CD8-positive, alpha-beta memory T cell (primary cell): ENCODE results near the gene ALLC. TPM values are rescaled to one million over a fixed set of nuclear protein-coding genes. Genes with fewer than 3 reads are reported as not detected.

ENCODE experiments used
- CTCF ChIA-PET: fragments of 350-600 bp; sonication (Branson Sonifier 250); formaldehyde crosslinking; loops from one replicate; lab custom pipeline; 2021; ENCODE audit warnings: antibody characterized with exemption; lab: Charles Lee
- POLR2A ChIA-PET: fragments of 350-600 bp; sonication (Branson Sonifier 250); formaldehyde crosslinking; loops from one replicate; lab custom pipeline; 2021; ENCODE audit warnings: antibody characterized with exemption; lab: Charles Lee
- DNase-seq, 5 donors: peaks; one replicate each; pipeline versions ENCODE4 v3.0.0 to v3.0.0-alpha.2; 2020 to 2022; ENCODE audit warnings: mixed read lengths in 1 of 5
- H3K27ac ChIP-seq: one replicate; pipeline ENCODE4 v1.7.0; 2013; ENCODE audit warnings: low read depth, mild to moderate bottlenecking, low read length, moderate library complexity
- H3K27me3 ChIP-seq: 2 replicates; pipeline ENCODE4 v1.7.0; 2013; ENCODE audit warnings: low read length, mild to moderate bottlenecking; ENCODE audit not compliant: insufficient read depth, poor library complexity, severe bottlenecking
- H3K36me3 ChIP-seq: 2 replicates; pipeline ENCODE4 v1.7.0; 2013; ENCODE audit warnings: mild to moderate bottlenecking, low read length, moderate library complexity; ENCODE audit not compliant: insufficient read depth
- H3K4me1 ChIP-seq: 2 replicates; pipeline ENCODE4 v1.7.0; 2013; ENCODE audit warnings: mild to moderate bottlenecking, low read length, moderate library complexity; ENCODE audit not compliant: insufficient read depth
- H3K4me3 ChIP-seq: 2 replicates; pipeline ENCODE4 v1.7.0; 2013; ENCODE audit warnings: mild to moderate bottlenecking, low read length
- H3K9me3 ChIP-seq: 2 replicates; pipeline ENCODE4 v1.7.0; 2013; ENCODE audit warnings: mild to moderate bottlenecking, low read length
- H3K27ac Mint-ChIP-seq, 8 donors: one replicate each; pipeline ENCODE4 v1.8.0; 2020 to 2021; ENCODE audit warnings: mixed read lengths in 8 of 8, mild to moderate bottlenecking in 6 of 8, inconsistent platforms in 3 of 8, moderate library complexity in 3 of 8
- H3K27me3 Mint-ChIP-seq, 2 donors: one replicate each; pipeline ENCODE4 v1.8.0; 2020 to 2021; ENCODE audit warnings: mixed read lengths in 2 of 2, mild to moderate bottlenecking in 1 of 2, moderate library complexity in 1 of 2
- H3K36me3 Mint-ChIP-seq, 3 donors: one replicate each; pipeline ENCODE4 v1.8.0; 2020 to 2021; ENCODE audit warnings: mixed read lengths in 3 of 3, inconsistent platforms in 1 of 3, mild to moderate bottlenecking in 1 of 3
- H3K4me1 Mint-ChIP-seq, 3 donors: one replicate each; pipeline ENCODE4 v1.8.0; 2020 to 2021; ENCODE audit warnings: mixed read lengths in 3 of 3, inconsistent platforms in 1 of 3, mild to moderate bottlenecking in 1 of 3
- H3K4me3 Mint-ChIP-seq, 7 donors: one replicate each; pipeline ENCODE4 v1.8.0; 2020 to 2021; ENCODE audit warnings: mixed read lengths in 7 of 7, mild to moderate bottlenecking in 6 of 7, moderate library complexity in 4 of 7, inconsistent platforms in 2 of 7
- H3K9me3 Mint-ChIP-seq, 5 donors: one replicate each; pipeline ENCODE4 v1.8.0; 2020 to 2022; ENCODE audit warnings: mixed read lengths in 5 of 5, mild to moderate bottlenecking in 3 of 5, moderate library complexity in 2 of 5, inconsistent platforms in 1 of 5
- polyA plus RNA-seq: library from polyadenylated mRNA; unstranded; fragments of 300-500 nt; fragmentation: Illumina TruSeq; gene quantifications from one replicate; pipeline ENCODE4 v1.2.3, GENCODE V29; 2021
- total RNA-seq, 2 experiments: library from RNA; stranded (reverse); gene quantifications; one replicate each; pipeline ENCODE4 v1.2.3, GENCODE V29; 2021

The ALLC gene
- total and polyA plus RNA-seq, 3 experiments from 2014 or later, result not detected

- Mint-ChIP-seq H3K36me3 (no peaks in the 10 kb centered on the region), H3K4me3 (no peak overlapping the region), H3K9me3 (peaks cover 0 to 9% (median 0%) of the 10 kb centered on the region in 5 donors), H3K4me1 (no peaks in the 10 kb centered on the region), H3K27ac (no peak overlapping the region), H3K27me3 (peaks cover 4 to 21% of the 10 kb centered on the region in 2 donors)
- H3K36me3 ChIP-seq, result no peaks in the 10 kb centered on the region
- H3K4me3 ChIP-seq, result no peak overlapping the region
- CTCF ChIA-PET, result no interaction called here
- no peak overlapping the region for H3K27ac ChIP-seq
- POLR2A ChIA-PET, result no interaction called here
- H3K4me1 ChIP-seq, result no peaks in the 10 kb centered on the region
- H3K27me3 ChIP-seq, result no peaks in the 10 kb centered on the region
- no peaks in the 10 kb centered on the region for H3K9me3 ChIP-seq
- DNase-seq, result no peak
Observed at GRCh38 chr2:3683748-3684454, 25.9 kb downstream of the ALLC start.

DNA sequence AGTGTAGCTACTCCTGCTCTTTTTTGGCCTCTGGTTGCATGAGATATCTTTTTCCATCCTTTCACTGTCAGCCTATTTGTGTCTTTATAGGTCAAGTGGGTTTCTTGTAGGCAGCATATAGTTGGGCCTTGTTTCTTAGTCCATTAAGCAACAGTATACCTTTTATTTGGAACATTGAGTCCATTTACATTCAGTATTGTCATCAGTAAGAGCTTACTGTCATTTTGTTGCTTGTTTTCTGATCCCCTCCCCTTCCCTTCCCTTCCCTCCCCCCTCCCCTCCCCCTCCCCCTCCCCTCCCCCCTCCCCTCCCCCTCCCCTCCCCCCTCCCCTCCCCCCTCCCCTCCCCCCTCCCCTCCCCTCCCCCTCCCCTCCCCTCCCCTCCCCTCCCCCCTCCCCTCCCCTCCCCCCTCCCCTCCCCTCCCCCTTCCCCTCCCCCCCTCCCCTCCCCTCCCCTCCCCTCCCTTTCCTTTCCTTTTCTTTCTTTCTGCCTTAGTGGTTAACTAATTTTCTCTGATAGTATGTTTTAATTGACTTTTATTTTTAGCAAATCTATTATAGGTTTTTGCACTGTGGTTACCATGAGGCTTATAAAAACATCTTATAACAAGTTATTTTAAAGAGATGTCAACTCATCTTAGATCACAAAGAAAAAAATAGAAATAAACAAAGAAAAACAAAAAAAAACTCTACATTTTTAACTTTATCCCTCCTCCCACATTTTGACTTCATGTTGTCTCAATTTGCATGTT lies 32.2 kb downstream of the ALLC start:
- H3K9me3 ChIP-seq, result no peaks in the 10 kb centered on the region
- POLR2A ChIA-PET, result no interaction called here
- H3K4me3 Mint-ChIP-seq, result no peak overlapping the region
- CTCF ChIA-PET, result no interaction called here
- no peaks in the 10 kb centered on the region for H3K36me3 ChIP-seq
- H3K4me1 Mint-ChIP-seq, result no peaks in the 10 kb centered on the region
- H3K27me3 Mint-ChIP-seq, result peaks cover 12 to 47% of the 10 kb centered on the region in 2 donors
- H3K36me3 Mint-ChIP-seq, result peaks cover 0 to 6% (median 2%) of the 10 kb centered on the region in 3 donors
- no peak for DNase-seq
- H3K4me1 ChIP-seq, result no peaks in the 10 kb centered on the region
- no peaks in the 10 kb centered on the region for H3K27me3 ChIP-seq
- H3K27ac ChIP-seq, result no peak overlapping the region
- H3K4me3 ChIP-seq, result no peak overlapping the region
- H3K27ac Mint-ChIP-seq, result no peak overlapping the region
- H3K9me3 Mint-ChIP-seq, result peaks cover 13 to 23% (median 16%) of the 10 kb centered on the region in 5 donors

GRCh38 chr2:3692375-3692774 lies 34.4 kb downstream of the ALLC start:
- Histone ChIP-seq H3K27ac (no peak overlapping the region), H3K4me1 (no peaks in the 10 kb centered on the region), H3K4me3 (no peak overlapping the region), H3K9me3 (no peaks in the 10 kb centered on the region), H3K27me3 (no peaks in the 10 kb centered on the region), H3K36me3 (no peaks in the 10 kb centered on the region)
- POLR2A ChIA-PET, result no interaction called here
- DNase-seq, result no peak
- no peak overlapping the region for H3K27ac Mint-ChIP-seq
- H3K27me3 Mint-ChIP-seq, result peaks cover 12 to 51% of the 10 kb centered on the region in 2 donors
- H3K4me3 Mint-ChIP-seq, result no peak overlapping the region
- no peaks in the 10 kb centered on the region for H3K4me1 Mint-ChIP-seq
- peaks cover 13 to 23% (median 16%) of the 10 kb centered on the region in 5 donors for H3K9me3 Mint-ChIP-seq
- CTCF ChIA-PET, result interaction anchor here (1.1 kb wide), 1 partner anchor 11 kb away, joined by 3 read pairs; the partner anchor contains the start of gene DCDC2C
- H3K36me3 Mint-ChIP-seq, result peaks cover 0 to 6% (median 2%) of the 10 kb centered on the region in 3 donors

DNA sequence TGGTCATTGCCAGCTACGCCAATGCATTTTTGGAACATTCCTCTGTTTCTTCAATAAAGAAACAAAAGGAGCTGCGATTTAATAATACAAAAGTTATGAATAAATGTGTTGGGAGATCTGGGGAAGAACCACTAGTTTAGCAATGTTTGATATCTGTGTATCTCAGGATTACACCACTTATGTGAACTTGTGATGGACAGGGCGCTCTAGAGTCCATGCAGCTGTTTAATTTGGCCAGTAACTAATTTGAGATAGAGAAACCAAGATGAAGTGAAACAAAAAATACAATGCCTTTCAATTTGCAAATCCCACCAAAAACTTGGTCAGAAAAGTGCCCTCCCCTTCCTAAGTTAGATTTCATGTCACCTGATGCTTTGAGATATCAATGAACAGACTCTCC lies 38.5 kb downstream of the ALLC start:
- H3K4me3 Mint-ChIP-seq, result no peak overlapping the region
- Histone ChIP-seq H3K36me3 (no peaks in the 10 kb centered on the region), H3K4me1 (no peaks in the 10 kb centered on the region), H3K27me3 (no peaks in the 10 kb centered on the region), H3K9me3 (no peaks in the 10 kb centered on the region), H3K4me3 (no peak overlapping the region), H3K27ac (no peak overlapping the region)
- peaks cover 0 to 6% (median 2%) of the 10 kb centered on the region in 3 donors for H3K36me3 Mint-ChIP-seq
- H3K9me3 Mint-ChIP-seq, result peaks cover 3 to 9% (median 6%) of the 10 kb centered on the region in 5 donors
- no peaks in the 10 kb centered on the region for H3K4me1 Mint-ChIP-seq
- no peak for DNase-seq
- ChIA-PET POLR2A (no interaction called here), CTCF (no interaction called here)
- peaks cover 7 to 66% of the 10 kb centered on the region in 2 donors for H3K27me3 Mint-ChIP-seq
- H3K27ac Mint-ChIP-seq, result no peak overlapping the region

DNA sequence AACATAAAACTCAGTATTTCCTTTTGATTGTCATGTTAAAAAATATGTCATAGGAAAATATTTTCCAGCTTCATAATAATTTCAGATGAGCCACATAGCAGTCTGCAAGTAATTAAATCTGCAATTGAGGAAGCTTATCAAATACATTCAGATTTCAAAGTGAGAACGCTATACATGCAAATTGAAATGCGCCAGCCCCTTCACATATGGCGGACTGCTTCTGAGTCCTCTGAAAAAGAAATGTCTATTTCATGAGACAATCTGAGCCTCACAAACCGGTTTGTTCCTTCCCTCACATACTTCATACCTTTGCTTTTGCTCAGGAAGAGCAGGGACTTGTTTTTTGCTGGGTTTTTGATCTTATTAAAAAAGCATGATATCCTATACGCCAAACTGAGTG lies 43.1 kb downstream of the ALLC start:
- peaks cover 0 to 4% (median 2%) of the 10 kb centered on the region in 3 donors for H3K4me1 Mint-ChIP-seq
- H3K4me1 ChIP-seq, result no peaks in the 10 kb centered on the region
- H3K4me3 ChIP-seq, result no peak overlapping the region
- no peaks in the 10 kb centered on the region for H3K9me3 ChIP-seq
- DNase-seq, result no peak
- CTCF ChIA-PET, result no interaction called here
- no peaks in the 10 kb centered on the region for H3K27me3 ChIP-seq
- peaks cover 0 to 2% (median 0%) of the 10 kb centered on the region in 3 donors for H3K36me3 Mint-ChIP-seq
- peaks cover 17 to 67% of the 10 kb centered on the region in 2 donors for H3K27me3 Mint-ChIP-seq
- H3K36me3 ChIP-seq, result no peaks in the 10 kb centered on the region
- H3K4me3 Mint-ChIP-seq, result no peak overlapping the region
- POLR2A ChIA-PET, result no interaction called here
- peaks cover 0 to 4% (median 0%) of the 10 kb centered on the region in 5 donors for H3K9me3 Mint-ChIP-seq
- H3K27ac ChIP-seq, result no peak overlapping the region
- H3K27ac Mint-ChIP-seq, result no peak overlapping the region

- H3K27me3 Mint-ChIP-seq, result peaks cover 17 to 65% of the 10 kb centered on the region in 2 donors
- ChIA-PET CTCF (interaction anchor here (1.2 kb wide), 1 partner anchor 11 kb away, joined by 3 read pairs; no protein-coding TSS in a partner anchor), POLR2A (no interaction called here)
- peaks cover 0 to 2% (median 0%) of the 10 kb centered on the region in 3 donors for H3K36me3 Mint-ChIP-seq
- H3K9me3 Mint-ChIP-seq, result peaks cover 0 to 4% (median 0%) of the 10 kb centered on the region in 5 donors
- H3K36me3 ChIP-seq, result no peaks in the 10 kb centered on the region
- H3K4me1 ChIP-seq, result no peaks in the 10 kb centered on the region
- H3K4me3 ChIP-seq, result no peak within 1 kb of the TSS
- H3K27ac Mint-ChIP-seq, result no peak within 1 kb of the TSS
- DNase-seq, result no peak
- H3K4me3 Mint-ChIP-seq, result no peak within 1 kb of the TSS
- H3K9me3 ChIP-seq, result no peaks in the 10 kb centered on the region
- H3K27ac ChIP-seq, result no peak within 1 kb of the TSS
- H3K27me3 ChIP-seq, result no peaks in the 10 kb centered on the region
- H3K4me1 Mint-ChIP-seq, result peaks cover 0 to 4% (median 2%) of the 10 kb centered on the region in 3 donors
Observed at GRCh38 chr2:3703236-3703756, 45.3 kb downstream of the ALLC start, which contains the start of gene DCDC2C. DCDC2C (plus strand) TSS chr2:3703575; CDS start chr2:3703752, 177 bp downstream.

DNA sequence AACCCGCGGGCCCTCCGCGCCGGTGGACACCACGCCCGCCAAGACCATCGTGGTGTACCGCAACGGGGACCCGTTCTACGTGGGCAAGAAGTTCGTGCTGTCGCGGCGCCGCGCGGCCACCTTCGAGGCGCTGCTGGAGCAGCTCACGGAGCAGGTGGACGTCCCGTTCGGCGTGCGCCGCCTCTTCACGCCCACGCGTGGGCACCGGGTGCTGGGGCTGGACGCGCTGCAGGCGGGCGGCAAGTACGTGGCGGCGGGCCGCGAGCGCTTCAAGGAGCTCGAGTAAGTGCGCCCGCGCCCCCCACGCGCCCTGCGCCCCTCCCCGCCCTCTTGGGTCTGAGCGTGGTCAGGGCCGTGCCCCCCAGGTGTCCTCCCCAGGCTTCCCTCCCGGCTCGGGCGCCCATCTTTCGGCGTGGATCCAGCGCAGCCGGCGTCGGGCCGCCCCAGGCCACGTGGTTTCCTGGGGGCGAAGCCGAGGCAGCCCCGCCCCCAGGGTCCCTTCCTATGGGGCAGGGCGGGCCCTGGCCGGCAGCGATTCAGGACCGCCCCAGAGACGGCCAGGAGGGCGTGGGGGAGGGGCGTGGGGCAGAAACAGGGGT lies 45.9 kb downstream of the ALLC start:
- POLR2A ChIA-PET, result no interaction called here
- H3K27ac ChIP-seq, result no peak overlapping the region
- H3K27me3 ChIP-seq, result no peaks in the 10 kb centered on the region
- H3K27me3 Mint-ChIP-seq, result peaks cover 17 to 66% of the 10 kb centered on the region in 2 donors
- no peak overlapping the region for H3K4me3 ChIP-seq
- H3K9me3 Mint-ChIP-seq, result peaks cover 0 to 4% (median 0%) of the 10 kb centered on the region in 5 donors
- H3K9me3 ChIP-seq, result no peaks in the 10 kb centered on the region
- peaks cover 0 to 2% (median 0%) of the 10 kb centered on the region in 3 donors for H3K36me3 Mint-ChIP-seq
- CTCF ChIA-PET, result interaction anchor here (1.2 kb wide), 1 partner anchor 11 kb away, joined by 3 read pairs; no protein-coding TSS in a partner anchor
- no peaks in the 10 kb centered on the region for H3K36me3 ChIP-seq
- H3K4me1 ChIP-seq, result no peaks in the 10 kb centered on the region
- H3K4me1 Mint-ChIP-seq, result peaks cover 0 to 4% (median 2%) of the 10 kb centered on the region in 3 donors
- H3K4me3 Mint-ChIP-seq, result no peak overlapping the region
- DNase-seq, result no peak
- no peak overlapping the region for H3K27ac Mint-ChIP-seq
